HEK293 (cell line): ENCODE data around the gene DAGLA.

Experiments used
- CTCF ChIP-seq: fragments of 450-650 bp; formaldehyde crosslinking; IDR thresholded peaks from 2 replicates; pipeline ENCODE4 v1.5.1; 2016; ENCODE audit warnings: missing biosample characterization, missing genetic modification characterization
- PRDM1 ChIP-seq: fragments of 450-650 bp; formaldehyde crosslinking; IDR thresholded peaks from 2 replicates; pipeline ENCODE4; 2016; ENCODE audit warnings: missing biosample characterization, missing genetic modification characterization
- ZBTB17 ChIP-seq: fragments of 450-650 bp; formaldehyde crosslinking; IDR thresholded peaks from 2 replicates; pipeline ENCODE4 v1.5.1; 2016; ENCODE audit warnings: missing biosample characterization, missing genetic modification characterization
- ZNF114 ChIP-seq: fragments of 450-650 bp; formaldehyde crosslinking; IDR thresholded peaks from 2 replicates; pipeline ENCODE4 v1.5.0; 2017; ENCODE audit warnings: missing biosample characterization, missing genetic modification characterization
- ZNF449 ChIP-seq: fragments of 450-650 bp; formaldehyde crosslinking; IDR thresholded peaks from 2 replicates; pipeline ENCODE4 v1.5.1; 2017; ENCODE audit warnings: missing biosample characterization, mild to moderate bottlenecking, missing genetic modification characterization, moderate library complexity

GRCh38 chr11:61744609-61745156 lies 64.5 kb downstream of the DAGLA start:
- TF ChIP-seq ZNF114: no peak
- no peak for TF ChIP-seq ZNF449 (tag by site-specific recombination)
- TF ChIP-seq ZBTB17 (tag by site-specific recombination): no peak
- TF ChIP-seq PRDM1 (tag by site-specific recombination): no peak
- TF ChIP-seq CTCF (tag by site-specific recombination): no peak
